GM23248 (cell line): Measurements from ENCODE around the gene CREB3.

Experiments used
- EZH2 ChIP-seq: fragments of 200-600 bp; sonication (generic); IDR thresholded peaks from 2 replicates; pipeline ENCODE4 v1.6.1; 2018; ENCODE audit warnings: antibody characterized with exemption, mild to moderate bottlenecking; ENCODE audit not compliant: insufficient read depth, poor library complexity, severe bottlenecking
- EZH2phosphoT487 ChIP-seq: fragments of 200-600 bp; sonication (generic); IDR thresholded peaks from 2 replicates; pipeline ENCODE4 v1.6.1; 2018; ENCODE audit warnings: antibody characterized with exemption, moderate library complexity, mild to moderate bottlenecking, low read depth; ENCODE audit not compliant: insufficient read depth

DNA sequence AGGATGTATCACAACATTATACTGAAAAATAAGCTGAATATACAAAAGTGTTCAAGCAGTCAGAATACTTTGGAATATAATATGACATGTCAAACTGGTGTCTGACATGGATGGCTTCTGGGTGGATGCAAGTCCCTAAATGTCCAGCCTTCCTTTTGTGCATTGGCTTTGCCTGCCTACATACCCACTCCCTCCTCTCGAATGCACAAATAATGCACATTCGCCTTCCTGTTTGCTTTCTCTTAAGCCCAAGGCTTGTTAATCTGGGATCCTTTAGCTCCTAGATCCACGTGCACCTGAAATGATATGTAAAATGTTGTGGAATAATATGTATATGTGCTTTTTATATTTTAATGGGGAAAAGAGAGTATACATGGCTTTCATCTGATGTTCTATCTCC lies 46.0 kb downstream of the CREB3 start:
- TF ChIP-seq EZH2phosphoT487 (no peak), EZH2 (no peak)
